Middle frontal gyrus (tissue), 1 donor: ENCODE measurements around the gene NR2F2.
"Not testable (repeated sequence)": the region's sequence is repeated elsewhere in the genome, so short reads cannot be mapped to it uniquely, and the experiment has no call there.

Experiments used
- DNase-seq: peaks from one replicate; pipeline ENCODE4 v3.0.0-alpha.2; 2015; ENCODE audit warnings: low spot score; ENCODE audit errors: extremely low spot score

The NR2F2 gene

GRCh38 chr15:96365781-96366525, 35.5 kb downstream of the NR2F2 start:
- no peak for DNase-seq

GRCh38 chr15:96366526-96366877, 36.0 kb downstream of the NR2F2 start:
- no peak for DNase-seq

GRCh38 chr15:96367311-96368200, 37.1 kb downstream of the NR2F2 start:
- no peak for DNase-seq

GRCh38 chr15:96369351-96369750, 38.9 kb downstream of the NR2F2 start:
- DNase-seq = no peak

GRCh38 chr15:96369825-96370621, 39.5 kb downstream of the NR2F2 start:
- no peak for DNase-seq

- DNase-seq = no peak
Observed at GRCh38 chr15:96372554-96372953, 42.1 kb downstream of the NR2F2 start.

- no peak for DNase-seq
Observed at GRCh38 chr15:96374499-96374898, 44.0 kb downstream of the NR2F2 start.

GRCh38 chr15:96379592-96379991, 49.1 kb downstream of the NR2F2 start:
- DNase-seq = not testable (repeated sequence)

- DNase-seq = no peak
Observed at GRCh38 chr15:96381463-96381862, 51.0 kb downstream of the NR2F2 start.

GRCh38 chr15:96385195-96385594, 54.7 kb downstream of the NR2F2 start:
- no peak for DNase-seq

GRCh38 chr15:96388673-96389072, 58.2 kb downstream of the NR2F2 start:
- no peak for DNase-seq
